Adrenal gland (tissue), 12 donors: ENCODE results near the gene E4F1. TPM values are rescaled to one million over a fixed set of nuclear protein-coding genes. Genes with fewer than 3 reads are reported as not detected.

Experiments used
- DNase-seq, 7 donors: peaks; one replicate each; pipeline ENCODE4 v3.0.0-alpha.2; 2019 to 2020
- H3K27ac ChIP-seq, 5 donors: fragments of 200-600 bp; sonication (generic) in 4 of 5; 1 replicate in 3 of 5; 2 replicates in 2 of 5; pipeline versions ENCODE4 v1.5.1 to v1.8.0; 2016 to 2020; ENCODE audit warnings: mild to moderate bottlenecking in 1 of 5
- H3K27me3 ChIP-seq: fragments of 200-600 bp; 2 replicates; pipeline ENCODE4 v1.8.0; 2021
- H3K36me3 ChIP-seq, 2 donors: fragments of 200-600 bp; replicated peaks in 1 of 2; 1 replicate in 1 of 2; 2 replicates in 1 of 2; pipeline versions ENCODE4 v1.5.1 to v1.8.0; 2018 to 2022
- H3K4me1 ChIP-seq, 2 donors: fragments of 200-600 bp; replicated peaks in 1 of 2; 1 replicate in 1 of 2; 2 replicates in 1 of 2; pipeline versions ENCODE4 v1.5.1 to v1.8.0; 2018 to 2021
- H3K4me3 ChIP-seq, 4 donors: fragments of 200-600 bp; sonication (generic) in 3 of 4; one replicate each; pipeline ENCODE4 v1.5.1; 2016 to 2018
- H3K9me3 ChIP-seq, 3 donors: fragments of 200-600 bp; sonication (generic) in 1 of 3; replicated peaks in 1 of 3; 1 replicate in 2 of 3; 2 replicates in 1 of 3; pipeline versions ENCODE4 v1.5.1 to v1.8.0; 2016 to 2021
- POLR2A ChIP-seq, 2 donors: fragments of 450-650 bp; IDR thresholded peaks; one replicate each; pipeline ENCODE4 v1.6.1; 2017; ENCODE audit warnings: antibody characterized with exemption in 2 of 2, mild to moderate bottlenecking in 2 of 2, moderate library complexity in 1 of 2
- WGBS, 4 donors: extraction: QIAGEN DNeasy Blood & Tissue Kit in 2 of 4; methylation state at CpG; one replicate each; pipeline versions ENCODE4 v1.1.5 to v1.1.7; 2013 to 2017; 5-methylcytosine and 5-hydroxymethylcytosine counted together
- intact Hi-C, 2 donors: fragments of 100-400 bp; cut with DNase I; formaldehyde crosslinking; loops; one replicate each; pipeline versions ENCODE4 v1.14.1 to v1.15.0; 2022 to 2023
- polyA plus RNA-seq, 3 donors: library from polyadenylated mRNA; stranded (reverse); fragments of 200-250 nt in 2 of 3; fragments of 350-450 nt in 1 of 3; fragmentation: Illumina TruSeq in 1 of 3; extraction: RNeasy Lipid Tissue Mini Kit (QIAGEN cat#74804) in 1 of 3; gene quantifications; one replicate each; pipeline ENCODE4 v1.2.3, GENCODE V29; 2013 to 2014
- total RNA-seq, 9 donors: library from RNA; depleted of rRNA in 4 of 9; stranded (reverse); fragments of >200 nt in 4 of 9; fragments of 120-200 nt in 1 of 9; fragmentation: NEBNext Ultra II Directional in 1 of 9; extraction: Animal tissue kit (Norgen Biotek cat#: 25700) in 1 of 9; gene quantifications; one replicate each; pipeline versions ENCODE4 v1.1.0 to v1.2.4, GENCODE V29; 2013 to 2023
- TF ChIP-seq, protein P1 (sequence below), 6 experiments: fragments of 450-650 bp in 4 of 6; fragments of 200-600 bp in 2 of 6; sonication (generic) in 1 of 6; IDR thresholded peaks; 1 replicate in 5 of 6; 2 replicates in 1 of 6; pipeline versions ENCODE4 v1.5.1 to v1.8.0; 2016 to 2021; ENCODE audit warnings: antibody characterized with exemption in 6 of 6, mild to moderate bottlenecking in 2 of 6, moderate library complexity in 1 of 6
- donor health status: healthy with polysubstance abuse.
- donor health status: Bipolar disorder and iron deficiency.
- donor health status: DM: yes; HTN: yes; CAD: no.
- donor health status: DM: no; HTN: no; CAD: no.
- donor health status: DM: no; HTN: no; CAD: no.
- donor health status: DM: yes; HTN: yes; CAD: no.

E4F1 gene
- total and polyA plus RNA-seq, 12 donors: 2.9 to 121 (median 27.1) TPM

DNA sequence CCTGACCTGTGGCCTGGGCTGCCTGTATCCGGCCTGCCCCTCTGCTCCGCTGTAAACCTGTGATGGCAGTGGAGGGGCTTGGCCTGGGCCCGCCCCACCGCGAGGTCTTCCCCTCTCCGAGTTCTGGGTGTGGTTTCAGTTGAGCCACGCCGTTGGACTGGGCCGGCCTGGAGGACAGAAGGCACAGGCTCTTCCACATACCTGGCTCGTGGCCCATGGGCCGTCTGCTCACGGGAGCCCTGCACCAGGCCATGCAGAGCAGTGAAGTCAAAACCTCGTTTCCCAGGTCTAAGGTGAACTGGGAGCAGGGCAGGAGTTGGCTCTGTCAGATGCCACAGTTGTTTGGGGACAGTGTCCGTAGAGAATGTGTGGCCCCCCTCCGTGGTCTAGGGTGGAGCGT lies 50.1 kb downstream of the E4F1 start:
- no peak overlapping the region for H3K27ac ChIP-seq
- no peak for DNase-seq
- 71 to 97% (median 78%) methylated on average over 5 to 16 of the region's 16 CpGs for WGBS, 4 donors
- peaks cover 7 to 12% of the 10 kb centered on the region in 2 donors for H3K4me1 ChIP-seq
- no peaks in the 10 kb centered on the region for H3K36me3 ChIP-seq
- no peaks in the 10 kb centered on the region for H3K9me3 ChIP-seq
- no peaks in the 10 kb centered on the region for H3K27me3 ChIP-seq
- TF ChIP-seq POLR2A (IDR thresholded peaks at IDR 0.05): no peak
- TF ChIP-seq, protein P1, sequence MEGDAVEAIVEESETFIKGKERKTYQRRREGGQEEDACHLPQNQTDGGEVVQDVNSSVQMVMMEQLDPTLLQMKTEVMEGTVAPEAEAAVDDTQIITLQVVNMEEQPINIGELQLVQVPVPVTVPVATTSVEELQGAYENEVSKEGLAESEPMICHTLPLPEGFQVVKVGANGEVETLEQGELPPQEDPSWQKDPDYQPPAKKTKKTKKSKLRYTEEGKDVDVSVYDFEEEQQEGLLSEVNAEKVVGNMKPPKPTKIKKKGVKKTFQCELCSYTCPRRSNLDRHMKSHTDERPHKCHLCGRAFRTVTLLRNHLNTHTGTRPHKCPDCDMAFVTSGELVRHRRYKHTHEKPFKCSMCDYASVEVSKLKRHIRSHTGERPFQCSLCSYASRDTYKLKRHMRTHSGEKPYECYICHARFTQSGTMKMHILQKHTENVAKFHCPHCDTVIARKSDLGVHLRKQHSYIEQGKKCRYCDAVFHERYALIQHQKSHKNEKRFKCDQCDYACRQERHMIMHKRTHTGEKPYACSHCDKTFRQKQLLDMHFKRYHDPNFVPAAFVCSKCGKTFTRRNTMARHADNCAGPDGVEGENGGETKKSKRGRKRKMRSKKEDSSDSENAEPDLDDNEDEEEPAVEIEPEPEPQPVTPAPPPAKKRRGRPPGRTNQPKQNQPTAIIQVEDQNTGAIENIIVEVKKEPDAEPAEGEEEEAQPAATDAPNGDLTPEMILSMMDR (IDR thresholded peaks at IDR 0.05): no peak
- H3K4me3 ChIP-seq: no peak overlapping the region
- intact Hi-C loops: no loop called here

DNA sequence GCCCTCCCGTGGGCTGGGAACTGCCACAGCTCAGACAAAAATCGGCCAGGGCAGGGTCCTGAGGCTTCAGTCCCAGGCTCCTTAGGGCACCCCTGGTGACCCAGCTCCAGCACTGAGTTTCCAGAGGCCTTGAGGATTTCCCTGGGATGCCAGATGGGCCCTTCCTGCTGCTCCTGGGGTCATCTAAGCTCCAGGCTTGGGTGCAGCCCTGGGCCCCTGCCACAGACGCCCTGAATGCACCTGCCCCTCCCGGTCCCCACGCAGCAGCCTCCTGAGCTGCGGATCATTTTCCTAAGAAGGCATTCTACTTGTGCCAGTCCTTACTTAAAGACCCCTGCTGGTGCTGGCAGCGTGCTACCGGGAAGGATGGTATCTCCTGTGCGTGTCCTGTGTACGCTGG lies 50.5 kb downstream of the E4F1 start:
- no peak overlapping the region for H3K27ac ChIP-seq
- peaks cover 7 to 12% of the 10 kb centered on the region in 2 donors for H3K4me1 ChIP-seq
- no peak for DNase-seq
- H3K36me3 ChIP-seq: no peaks in the 10 kb centered on the region
- H3K9me3 ChIP-seq: no peaks in the 10 kb centered on the region
- TF ChIP-seq, protein P1 (IDR thresholded peaks at IDR 0.05): no peak
- no peak for TF ChIP-seq POLR2A (IDR thresholded peaks at IDR 0.05)
- intact Hi-C loops: no loop called here
- no peaks in the 10 kb centered on the region for H3K27me3 ChIP-seq
- WGBS, 4 donors: 77 to 100% (median 84%) methylated on average over 2 to 10 of the region's 10 CpGs
- H3K4me3 ChIP-seq: no peak overlapping the region

DNA sequence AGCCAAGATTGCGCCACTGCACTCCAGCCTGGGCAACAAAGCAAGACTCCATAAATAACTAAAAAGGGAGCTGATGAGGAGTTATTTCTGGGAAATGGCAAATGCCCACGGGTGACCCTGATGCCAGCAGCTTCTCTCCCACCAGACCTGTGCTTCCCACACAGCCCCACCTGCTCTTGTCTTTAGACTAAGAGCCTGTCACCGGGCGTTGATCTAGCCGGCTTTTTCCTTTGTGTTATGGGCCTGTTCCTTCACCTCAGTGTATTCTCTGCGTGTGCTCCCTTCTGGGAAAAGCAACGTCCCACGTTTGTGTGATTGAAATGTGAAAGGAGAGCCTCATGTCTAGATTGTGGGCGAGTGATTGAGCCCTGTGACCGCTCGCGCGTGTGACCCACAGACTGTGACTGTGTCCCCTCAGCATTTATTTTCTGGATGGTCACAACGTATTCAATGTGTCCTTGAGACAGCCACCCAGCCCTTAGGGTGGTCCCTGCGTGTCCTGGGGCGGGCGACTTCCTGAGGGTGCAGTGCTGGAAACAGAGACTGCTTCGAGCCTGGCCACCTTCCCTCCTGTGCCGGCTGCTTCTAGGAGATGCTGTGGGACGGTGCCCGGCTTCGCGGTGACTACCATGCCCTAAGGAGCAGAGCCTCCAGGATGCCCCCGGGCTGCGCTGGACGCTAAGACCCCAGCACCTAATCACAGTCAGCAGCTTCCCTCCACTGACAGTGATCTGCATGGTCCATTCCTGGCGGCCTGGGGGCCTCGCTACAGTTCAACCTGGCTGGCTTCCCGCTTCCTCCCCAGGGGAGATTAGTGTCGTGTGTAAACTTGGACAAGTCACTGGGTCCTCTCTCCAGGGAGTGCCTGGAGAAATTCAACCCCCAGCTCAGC lies 52.3 kb downstream of the E4F1 start:
- Histone ChIP-seq H3K4me1 (no peaks in the 10 kb centered on the region), H3K27me3 (no peaks in the 10 kb centered on the region), H3K9me3 (no peaks in the 10 kb centered on the region), H3K4me3 (no peak overlapping the region), H3K27ac (no peak overlapping the region), H3K36me3 (no peaks in the 10 kb centered on the region)
- no peak for TF ChIP-seq POLR2A (IDR thresholded peaks at IDR 0.05)
- TF ChIP-seq, protein P1 (IDR thresholded peaks at IDR 0.05): no peak
- intact Hi-C loops: no loop called here
- DNase-seq: no peak
- WGBS, 4 donors: 74 to 85% (median 82%) methylated on average over 13 to 30 of the region's 30 CpGs

DNA sequence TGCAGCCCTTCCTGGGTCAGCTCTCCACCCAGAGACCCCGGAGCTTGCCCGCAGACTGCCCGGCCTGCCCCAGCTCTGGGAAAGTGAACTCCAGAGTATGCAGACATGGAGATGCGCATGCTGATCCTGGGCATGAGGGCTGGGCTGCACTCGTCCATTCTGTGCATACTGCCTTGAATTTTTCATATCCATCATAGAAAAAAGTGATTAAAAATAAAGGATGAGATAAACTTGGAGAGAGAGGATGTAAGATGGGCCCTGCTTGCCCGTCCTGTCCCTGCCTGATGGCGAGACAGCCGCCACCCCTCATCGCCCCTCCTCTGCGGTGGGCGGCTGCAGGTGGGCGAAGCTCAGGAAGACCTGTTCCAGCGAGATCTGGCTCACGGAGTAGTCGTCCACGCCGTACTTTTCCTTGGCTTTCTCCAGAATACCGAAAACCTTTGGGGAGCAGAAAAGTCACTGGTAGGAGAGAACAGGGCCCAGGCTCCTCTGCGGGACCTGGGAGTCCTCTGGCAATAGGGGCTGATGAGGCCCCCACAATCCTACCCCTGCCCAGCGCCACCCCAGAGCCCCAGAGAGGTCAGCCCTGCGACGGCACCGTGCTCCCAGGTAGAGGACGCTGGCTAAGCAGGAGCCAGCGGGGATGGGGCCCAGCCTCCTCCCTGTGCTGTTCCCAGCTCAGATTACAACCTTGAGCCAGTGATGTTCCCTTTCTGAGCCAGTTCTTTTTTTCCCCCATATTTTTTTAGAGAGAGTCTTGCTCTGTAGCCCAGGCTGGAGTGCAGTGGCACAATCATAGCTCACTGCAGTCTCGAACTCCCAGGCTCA lies 53.2 kb downstream of the E4F1 start:
- H3K36me3 ChIP-seq: no peaks in the 10 kb centered on the region
- intact Hi-C loops: no loop called here
- H3K9me3 ChIP-seq: no peaks in the 10 kb centered on the region
- no peak overlapping the region for H3K4me3 ChIP-seq
- no peak for TF ChIP-seq POLR2A (IDR thresholded peaks at IDR 0.05)
- TF ChIP-seq, protein P1 (IDR thresholded peaks at IDR 0.05): no peak
- 71 to 86% (median 77%) methylated on average over 19 to 26 of the region's 26 CpGs for WGBS, 4 donors
- no peaks in the 10 kb centered on the region for H3K4me1 ChIP-seq
- no peak for DNase-seq
- H3K27ac ChIP-seq: no peak overlapping the region
- no peaks in the 10 kb centered on the region for H3K27me3 ChIP-seq
